HG02981 (cell line): ENCODE results near the gene BACE1-AS.
A peak's percentile ranks its signal among the peaks of the same experiment; 100 is the strongest.

ENCODE experiments used
- ATAC-seq: cut with Tn5 transposase; IDR thresholded peaks from one replicate; pipeline ENCODE4 v1.9.1; 2021; ENCODE audit warnings: mild to moderate bottlenecking, moderate library complexity; ENCODE audit not compliant: unreplicated experiment

Gene BACE1-AS

GRCh38 chr11:117287668-117288067 lies 3.5 kb upstream of the BACE1-AS start:
- no peak for ATAC-seq

- no peak for ATAC-seq
These were observed 1.4 kb upstream of the BACE1-AS start for GRCh38 chr11:117289795-117290194.

DNA sequence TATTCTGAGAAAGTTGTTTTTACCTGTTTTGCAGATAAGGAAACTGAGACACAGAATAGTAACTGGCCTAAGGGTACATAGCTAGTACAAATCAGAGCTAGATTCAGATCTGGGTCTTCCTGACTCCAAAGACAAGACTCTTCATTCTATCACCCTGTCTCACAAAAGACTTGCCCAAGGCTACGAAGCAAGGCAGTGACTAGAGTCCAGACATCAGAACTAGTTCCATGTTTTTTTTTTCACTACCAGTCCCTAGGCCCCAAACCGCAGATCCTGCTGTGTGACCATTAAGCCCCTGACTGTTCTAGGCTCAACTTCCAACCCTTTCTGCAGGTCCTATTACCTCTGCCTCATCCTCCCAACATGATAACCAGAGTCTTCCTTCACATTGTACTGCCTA lies 1.5 kb downstream of the BACE1-AS start:
- ATAC-seq = no peak

DNA sequence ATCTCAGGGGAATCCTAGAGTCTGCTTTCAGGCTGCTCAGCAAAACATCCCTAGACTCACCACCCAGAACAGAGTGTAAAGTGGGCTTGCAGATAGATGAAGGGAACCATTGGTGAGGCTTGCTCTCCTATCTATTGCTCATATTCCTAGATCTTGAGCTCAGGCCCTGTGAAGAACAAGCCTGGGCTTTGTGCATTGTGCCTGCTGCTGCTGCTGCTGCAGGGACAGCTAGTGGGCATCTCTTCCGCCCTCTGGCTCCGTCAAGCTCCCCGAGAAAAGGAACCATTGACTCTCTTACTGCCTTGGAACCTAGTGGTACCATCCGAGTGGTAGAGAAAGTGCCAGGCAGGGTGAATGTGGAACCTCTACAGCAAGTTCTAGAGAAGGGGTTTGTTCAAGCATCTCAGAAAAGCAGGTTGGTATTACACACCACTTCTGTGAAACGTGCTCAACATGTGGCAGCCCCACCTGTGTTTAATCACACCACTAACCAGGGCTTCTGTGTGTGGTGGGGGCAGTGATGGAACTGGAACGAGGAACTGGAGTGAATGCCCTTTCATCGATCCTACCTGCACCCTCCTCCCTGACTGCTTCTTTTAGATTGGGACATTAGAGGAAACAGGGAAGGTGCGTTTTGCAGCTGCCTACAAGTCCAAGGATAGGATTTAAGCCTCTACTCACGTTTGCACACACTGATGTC lies 4.4 kb downstream of the BACE1-AS start:
- ATAC-seq = no peak

DNA sequence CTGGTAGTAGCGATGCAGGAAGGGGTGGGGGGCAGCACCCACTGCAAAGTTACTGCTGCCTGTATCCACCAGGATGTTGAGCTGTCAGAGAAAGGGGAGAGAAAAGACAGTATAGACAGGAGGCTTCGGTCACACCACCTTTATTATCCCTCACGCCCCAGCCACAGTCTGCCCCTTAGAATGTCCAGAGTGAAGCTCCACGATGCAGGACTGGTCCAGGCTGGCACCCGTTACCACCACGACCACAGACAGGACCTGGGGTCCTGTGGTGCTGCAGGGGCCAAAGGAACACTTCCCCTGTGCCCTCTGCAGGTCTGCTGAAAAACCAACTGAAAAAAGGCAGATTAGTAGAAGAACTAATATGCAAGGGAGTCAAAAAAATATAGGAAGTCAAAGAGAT lies 5.7 kb downstream of the BACE1-AS start:
- ATAC-seq = no peak

DNA sequence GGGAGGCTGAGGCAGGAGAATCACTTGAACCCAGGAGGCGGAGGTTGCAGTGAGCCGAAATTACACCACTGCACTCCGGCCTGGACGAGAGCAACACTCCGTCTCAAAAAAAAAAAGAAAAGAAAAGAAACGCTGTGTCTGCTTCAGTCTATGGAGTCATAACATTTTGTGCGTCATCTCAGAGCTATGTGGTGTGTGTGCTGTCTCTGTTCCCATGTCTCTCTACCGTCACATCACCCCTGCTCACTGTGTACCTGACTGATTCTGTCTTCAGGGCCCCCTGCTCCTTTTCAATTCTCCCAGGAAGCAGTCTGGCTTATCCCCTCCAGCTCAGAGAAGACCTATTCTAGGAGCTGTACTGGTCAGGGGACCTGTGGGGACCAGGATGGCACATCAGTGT lies 7.0 kb downstream of the BACE1-AS start:
- no peak for ATAC-seq

DNA sequence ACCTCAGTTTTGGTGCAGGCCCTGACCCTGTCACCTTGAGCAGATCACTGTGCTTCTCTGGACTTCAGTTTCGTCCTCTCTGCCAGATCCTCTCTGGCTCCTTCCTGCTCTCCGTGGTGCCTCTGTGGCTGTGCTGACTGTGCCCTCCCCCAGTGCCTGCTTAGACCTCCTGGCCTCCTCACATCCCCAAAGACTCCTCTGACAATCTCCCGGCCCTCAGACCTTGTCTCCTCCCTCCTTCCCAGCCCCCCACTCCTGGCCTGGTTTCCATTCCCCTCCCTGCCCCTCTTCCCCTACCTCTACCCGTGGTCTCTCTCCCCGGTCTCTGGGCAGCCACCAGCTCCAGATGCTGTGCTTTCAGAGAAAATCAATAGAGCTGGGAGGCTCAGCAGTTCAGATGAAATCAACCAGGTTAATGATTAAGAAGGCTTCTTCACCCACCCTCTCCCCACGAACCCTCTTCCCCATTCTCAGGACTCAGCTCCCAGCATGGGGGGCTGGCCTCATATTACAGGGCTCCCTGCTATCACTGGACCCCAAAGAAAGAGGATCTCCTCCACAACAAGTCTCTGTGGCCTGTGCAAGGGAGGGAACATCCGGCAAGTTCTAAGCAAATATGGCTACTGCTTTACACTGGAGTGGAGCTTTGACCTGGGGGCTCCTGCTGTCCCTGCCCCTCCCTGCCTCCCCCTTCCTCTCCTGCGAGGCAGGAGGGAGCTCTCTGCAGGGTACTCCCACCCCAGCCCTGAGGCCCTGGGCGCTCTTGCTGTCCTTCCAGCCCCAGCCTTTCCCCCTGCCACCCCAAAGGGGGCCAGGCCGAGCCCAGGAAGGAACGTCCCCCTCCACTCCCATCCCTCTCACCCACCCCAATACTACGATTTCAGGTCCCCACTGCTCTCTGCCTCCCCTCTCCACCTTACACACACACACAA lies 8.5 kb downstream of the BACE1-AS start:
- ATAC-seq = no peak

- no peak for ATAC-seq
These were observed 9.1 kb downstream of the BACE1-AS start for GRCh38 chr11:117300283-117300663.

GRCh38 chr11:117300773-117301172 lies 9.6 kb downstream of the BACE1-AS start:
- ATAC-seq = no peak

- peak; percentile 45 for ATAC-seq
These were observed 11.1 kb downstream of the BACE1-AS start for GRCh38 chr11:117302228-117302627.

- no peak for ATAC-seq
These were observed 12.0 kb downstream of the BACE1-AS start for GRCh38 chr11:117303101-117303500.

DNA sequence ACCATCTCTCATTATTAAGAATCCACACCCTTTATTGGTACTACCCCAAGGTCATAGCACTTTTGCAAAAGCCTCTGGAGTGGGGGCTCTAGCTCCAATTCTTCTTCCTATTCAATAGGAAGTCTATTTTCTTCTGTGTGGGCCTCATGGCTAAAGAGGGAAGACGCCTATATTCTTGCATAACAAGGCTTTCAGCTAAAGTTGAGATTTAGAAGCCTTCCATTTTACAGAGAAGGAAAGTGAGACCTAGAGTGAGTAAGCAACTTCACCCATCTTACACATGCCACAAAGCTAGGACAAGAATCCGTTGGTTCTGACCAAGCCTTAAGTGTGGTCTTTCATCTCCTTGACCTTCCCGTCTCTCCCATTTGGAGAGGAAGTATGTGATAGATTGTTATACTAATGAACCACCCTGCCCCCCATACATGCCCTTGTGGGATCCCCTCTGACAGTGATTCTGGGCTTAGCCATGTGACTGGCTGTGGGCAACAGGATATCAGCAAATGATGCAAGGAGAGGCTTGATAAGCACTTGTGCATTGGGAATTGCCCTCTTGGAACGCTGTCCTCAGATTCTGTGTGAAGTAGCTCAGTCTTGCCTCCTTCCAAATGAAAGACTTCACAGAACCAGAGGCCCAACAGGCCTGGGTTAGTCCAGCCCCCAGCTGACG lies 12.6 kb downstream of the BACE1-AS start:
- ATAC-seq = no peak

GRCh38 chr11:117305145-117305544 lies 14.0 kb downstream of the BACE1-AS start:
- no peak for ATAC-seq

GRCh38 chr11:117309310-117309709 lies 18.2 kb downstream of the BACE1-AS start:
- no peak for ATAC-seq

GRCh38 chr11:117313091-117313490 lies 21.9 kb downstream of the BACE1-AS start:
- no peak for ATAC-seq

DNA sequence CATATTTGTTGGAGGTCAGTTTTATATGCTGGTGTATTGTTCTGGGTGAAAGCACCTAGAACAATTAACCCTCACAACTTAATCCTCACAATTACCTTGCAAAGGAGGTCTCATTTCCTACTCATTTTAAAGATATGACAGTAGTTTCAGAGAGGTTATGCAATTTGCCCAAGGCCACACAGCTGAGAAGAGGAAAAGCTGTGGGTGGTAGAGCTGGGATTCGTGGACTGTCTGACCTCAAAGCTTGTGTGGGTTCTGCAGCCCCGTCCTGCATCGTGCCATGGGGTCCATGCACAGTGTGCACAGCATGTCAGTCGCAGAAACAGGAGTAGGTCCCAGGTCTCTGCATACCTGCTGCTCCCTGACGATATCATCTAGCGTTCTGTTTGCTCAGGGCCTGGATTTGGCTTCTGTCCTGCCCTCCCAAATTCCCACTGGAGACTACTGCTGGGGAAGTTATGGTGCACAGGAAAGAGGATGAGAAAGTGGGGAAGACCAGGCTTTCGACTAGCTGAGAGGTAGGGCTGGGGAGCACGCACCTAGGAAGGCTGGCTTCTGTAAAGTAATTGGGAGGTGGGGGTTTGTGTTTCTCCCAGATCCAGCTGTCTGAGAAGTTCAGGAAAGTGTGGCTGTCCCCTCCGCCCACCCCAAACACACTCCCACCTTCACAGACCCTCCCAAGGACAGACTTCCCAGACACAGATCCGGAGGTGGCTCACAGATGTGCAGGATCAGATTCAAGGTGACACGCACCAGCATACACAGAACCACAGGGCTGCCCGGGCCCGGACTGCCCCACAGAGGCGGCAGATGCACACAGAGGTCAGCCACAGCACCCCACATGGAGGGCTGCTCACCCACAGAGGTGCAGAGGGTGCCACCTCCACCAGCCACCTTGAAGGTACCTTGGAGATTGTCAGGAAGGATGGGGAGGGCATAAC lies 23.0 kb downstream of the BACE1-AS start:
- no peak for ATAC-seq

GRCh38 chr11:117314840-117315239 lies 23.7 kb downstream of the BACE1-AS start:
- no peak for ATAC-seq

DNA sequence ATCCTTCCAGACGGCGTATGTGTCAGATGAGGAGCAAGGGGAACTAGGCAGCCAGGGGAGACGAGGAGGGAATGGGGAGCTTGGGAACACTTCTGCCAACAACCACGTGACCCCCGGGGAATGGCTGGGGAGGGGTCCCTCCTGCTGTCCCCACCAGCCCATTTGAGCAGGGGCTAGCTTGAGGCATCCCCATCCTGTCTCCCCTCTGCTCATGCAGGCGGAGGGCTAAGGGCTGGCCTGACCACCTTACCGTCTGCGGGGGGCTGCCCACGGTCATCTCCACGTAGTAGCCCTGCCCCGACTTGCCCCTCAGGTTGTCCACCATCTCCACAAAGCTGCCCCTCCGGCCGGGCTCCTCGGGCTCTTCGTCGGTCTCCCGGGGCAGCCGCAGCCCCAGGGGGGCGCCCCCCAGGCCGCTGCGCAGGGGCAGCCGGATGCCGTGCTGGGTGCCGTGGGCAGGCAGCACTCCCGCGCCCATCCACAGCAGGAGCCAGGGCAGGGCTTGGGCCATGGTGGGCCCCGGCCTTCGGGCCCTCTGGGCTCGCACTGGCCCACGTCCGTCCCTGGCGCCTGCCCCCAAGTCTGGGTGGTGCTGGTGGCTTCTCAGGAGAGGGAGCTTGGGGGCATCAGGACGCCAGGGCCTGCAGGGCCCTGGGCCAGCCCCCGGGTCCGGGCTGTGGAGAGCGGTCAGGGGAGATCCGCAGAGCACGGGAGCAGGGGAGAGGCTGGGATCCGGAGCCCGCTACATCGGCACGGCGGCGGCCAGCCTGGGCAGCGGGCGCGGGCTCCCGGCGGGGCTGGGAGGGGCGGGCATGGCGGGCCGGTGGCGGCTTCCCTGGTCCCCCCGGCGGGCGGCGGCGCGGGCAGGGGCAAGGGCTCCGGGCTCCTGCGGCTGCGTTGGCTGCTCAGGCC lies 24.4 kb downstream of the BACE1-AS start:
- no peak for ATAC-seq

GRCh38 chr11:117316197-117316961 lies 25.2 kb downstream of the BACE1-AS start, which contains the start of gene BACE1:
Gene BACE1 (minus strand): TSS chr11:117316256. CDS start chr11:117315795, 461 bp downstream.
- no peak for ATAC-seq
